Measurements from ENCODE around the gene OR4K13.

DNA sequence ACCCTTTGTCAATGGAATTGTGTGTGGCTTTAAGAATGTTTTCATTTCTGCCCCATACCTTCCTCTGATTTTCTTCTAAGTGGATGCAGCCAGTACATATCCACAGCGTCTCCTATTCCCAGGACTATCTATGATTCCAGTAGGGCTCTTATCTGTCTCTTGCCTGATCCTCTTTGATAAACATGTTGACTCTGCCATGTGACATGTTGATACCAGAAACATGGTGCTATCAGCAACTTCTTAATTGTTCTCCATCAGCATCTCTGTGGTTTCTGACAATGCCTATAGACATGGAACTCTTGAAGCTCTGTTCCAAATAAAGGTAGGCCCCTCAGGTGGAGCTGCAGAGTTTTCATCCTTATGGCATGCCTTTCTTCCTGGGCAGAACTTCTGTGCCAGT, 12.4 kb upstream of the OR4K13 start:
- TF ChIP-seq, protein P1, sequence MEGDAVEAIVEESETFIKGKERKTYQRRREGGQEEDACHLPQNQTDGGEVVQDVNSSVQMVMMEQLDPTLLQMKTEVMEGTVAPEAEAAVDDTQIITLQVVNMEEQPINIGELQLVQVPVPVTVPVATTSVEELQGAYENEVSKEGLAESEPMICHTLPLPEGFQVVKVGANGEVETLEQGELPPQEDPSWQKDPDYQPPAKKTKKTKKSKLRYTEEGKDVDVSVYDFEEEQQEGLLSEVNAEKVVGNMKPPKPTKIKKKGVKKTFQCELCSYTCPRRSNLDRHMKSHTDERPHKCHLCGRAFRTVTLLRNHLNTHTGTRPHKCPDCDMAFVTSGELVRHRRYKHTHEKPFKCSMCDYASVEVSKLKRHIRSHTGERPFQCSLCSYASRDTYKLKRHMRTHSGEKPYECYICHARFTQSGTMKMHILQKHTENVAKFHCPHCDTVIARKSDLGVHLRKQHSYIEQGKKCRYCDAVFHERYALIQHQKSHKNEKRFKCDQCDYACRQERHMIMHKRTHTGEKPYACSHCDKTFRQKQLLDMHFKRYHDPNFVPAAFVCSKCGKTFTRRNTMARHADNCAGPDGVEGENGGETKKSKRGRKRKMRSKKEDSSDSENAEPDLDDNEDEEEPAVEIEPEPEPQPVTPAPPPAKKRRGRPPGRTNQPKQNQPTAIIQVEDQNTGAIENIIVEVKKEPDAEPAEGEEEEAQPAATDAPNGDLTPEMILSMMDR (IDR thresholded peaks at IDR 0.05): no peak
- TF ChIP-seq POLR2A (IDR thresholded peaks at IDR 0.05): no peak
- no peak for TF ChIP-seq POLR2AphosphoS5 (IDR thresholded peaks at IDR 0.05)
- TF ChIP-seq EP300 (IDR thresholded peaks at IDR 0.05; ENCODE audit: low read depth): no peak

Measured in transverse colon (tissue), 4 donors.